K562 (cell line): ENCODE measurements around the gene IMMP2L. TPM values are rescaled to one million over a fixed set of nuclear protein-coding genes. Genes with fewer than 3 reads are reported as not detected.

ENCODE experiments used
- ATAC-seq: fragments of 200-7000 bp; cut with Tn5 transposase; 3 replicates; pipeline ENCODE4 v1.9.1; 2020; ENCODE audit warnings: moderate library complexity
- BruUV-seq: library from RNA; stranded (reverse); fragments of 400-500 nt; replicated peaks from 2 replicates; lab custom pipeline; 2021; lab: Mats Ljungman, UMichigan
- CTCF ChIA-PET: fragments of 300-600 bp; formaldehyde crosslinking; extraction: SDS; loops from one replicate; lab custom pipeline; 2021; ENCODE audit warnings: low intra/inter-chr PET ratio; lab: Yijun Ruan, JAX
- POLR2A ChIA-PET: fragments of 300-600, 350-650 bp; sonication (Branson Sonifier 250); formaldehyde crosslinking; extraction: SDS; loops from one replicate; lab custom pipeline; 2021; ENCODE audit warnings: antibody characterized with exemption, inconsistent platforms; lab: Yijun Ruan, JAX
- DNase-seq, 4 experiments: peaks; one replicate each; pipeline versions ENCODE4 v3.0.0 to v3.0.0-alpha.2; 2011 to 2018; ENCODE audit warnings: low spot score in 3 of 4, mixed read lengths in 3 of 4; ENCODE audit errors: extremely low read depth in 1 of 4
- FAIRE-seq: peaks from 2 replicates; lab custom pipeline; 2011; peaks lifted over from hg19 to GRCh38; lab: Jason Lieb, UNC
- H2AFZ ChIP-seq: 2 replicates; pipeline ENCODE4 v1.6.0; 2011; ENCODE audit warnings: low read depth, low read length, control low read depth, inconsistent platforms
- H3K27ac ChIP-seq: fragments of 200-600 bp; 3 replicates; pipeline ENCODE4 v1.8.0; 2011; ENCODE audit warnings: low read depth, mild to moderate bottlenecking, control low read depth, inconsistent platforms, low read length, moderate library complexity, mixed read lengths; ENCODE audit errors: extremely low read depth
- H3K27me3 ChIP-seq, 2 experiments: fragments of 300-600 bp in 1 of 2; 2 replicates in 1 of 2; 3 replicates in 1 of 2; pipeline versions ENCODE4 v1.6.0 to v1.8.0; 2011; ENCODE audit warnings: inconsistent platforms in 2 of 2, low read length in 2 of 2, mild to moderate bottlenecking in 1 of 2, mixed read lengths in 1 of 2, moderate library complexity in 1 of 2; ENCODE audit not compliant: control insufficient read depth in 2 of 2, insufficient read depth in 2 of 2
- H3K36me3 ChIP-seq: fragments of 300-600 bp; 3 replicates; pipeline ENCODE4 v1.8.0; 2011; ENCODE audit warnings: mild to moderate bottlenecking, low read length, inconsistent platforms; ENCODE audit not compliant: control insufficient read depth, insufficient read depth
- H3K4me1 ChIP-seq, 2 experiments: fragments of 200-600 bp in 1 of 2; replicated peaks in 1 of 2; 2 replicates in 1 of 2; 3 replicates in 1 of 2; pipeline versions ENCODE4 v1.5.1 to v1.8.0; 2011; ENCODE audit warnings: inconsistent platforms in 2 of 2, low read length in 2 of 2, mild to moderate bottlenecking in 1 of 2, mixed read lengths in 1 of 2, moderate library complexity in 1 of 2; ENCODE audit not compliant: control insufficient read depth in 2 of 2, insufficient read depth in 2 of 2
- H3K4me2 ChIP-seq: 2 replicates; pipeline ENCODE4 v1.6.1; 2011; ENCODE audit warnings: low read length, control low read depth, inconsistent platforms, mixed read lengths; ENCODE audit not compliant: insufficient read depth
- H3K4me3 ChIP-seq: fragments of 200-600 bp; sonication (generic), shearing (Covaris generic); 2 replicates; pipeline ENCODE4 v1.5.1; 2016; ENCODE audit warnings: control low read depth, inconsistent platforms
- H3K79me2 ChIP-seq: fragments of 200-600 bp; 3 replicates; pipeline ENCODE4 v1.8.0; 2011; ENCODE audit warnings: low read length, inconsistent platforms; ENCODE audit not compliant: control insufficient read depth, insufficient read depth
- H3K9ac ChIP-seq, 2 experiments: 2 replicates each; pipeline versions ENCODE4 v1.6.0 to v1.6.1; 2011; ENCODE audit warnings: low read depth in 2 of 2, low read length in 2 of 2, control low read depth in 1 of 2, inconsistent platforms in 1 of 2, mild to moderate bottlenecking in 1 of 2, mixed read lengths in 1 of 2; ENCODE audit not compliant: insufficient read depth in 1 of 2
- H3K9me1 ChIP-seq: one replicate; pipeline ENCODE4 v1.6.0; 2011; ENCODE audit warnings: inconsistent platforms, mild to moderate bottlenecking, low read length, moderate library complexity; ENCODE audit not compliant: control insufficient read depth, insufficient read depth
- H3K9me3 ChIP-seq: replicated peaks from 2 replicates; pipeline ENCODE4 v1.5.1; 2011; ENCODE audit warnings: low read depth, low read length, inconsistent platforms; ENCODE audit not compliant: control insufficient read depth, insufficient read depth
- H4K20me1 ChIP-seq: replicated peaks from 2 replicates; pipeline ENCODE4 v1.6.1; 2011; ENCODE audit warnings: low read length, inconsistent platforms, mixed read lengths; ENCODE audit not compliant: control insufficient read depth, insufficient read depth
- DDX20 ChIP-seq: fragments of 450-650 bp; IDR thresholded peaks from 2 replicates; pipeline ENCODE4 v1.6.1; 2016; ENCODE audit warnings: missing genetic modification characterization, low read depth, mild to moderate bottlenecking, missing compliant biosample characterization, moderate library complexity
- ELF1 ChIP-seq: fragments of 200-800 bp; sonication (Bioruptor generic); IDR thresholded peaks from 2 replicates; pipeline ENCODE4 v1.6.1; 2016; ENCODE audit warnings: missing genetic modification characterization, missing compliant biosample characterization
- NFYB ChIP-seq: IDR thresholded peaks from 2 replicates; pipeline ENCODE4 v1.6.1; 2011; ENCODE audit warnings: mild to moderate bottlenecking, moderate library complexity; ENCODE audit not compliant: insufficient read length; ENCODE audit errors: extremely low read depth
- OTX1 ChIP-seq: fragments of 450-650 bp; formaldehyde crosslinking; IDR thresholded peaks from 2 replicates; pipeline ENCODE4 v1.4.0; 2022; ENCODE audit warnings: mild to moderate bottlenecking
- RUNX1 ChIP-seq: sonication (generic); IDR thresholded peaks from 2 replicates; pipeline ENCODE4 v1.6.1; 2016; ENCODE audit warnings: antibody characterized with exemption, low read depth
- SREBF2 ChIP-seq: sonication (generic); formaldehyde crosslinking; IDR thresholded peaks from 2 replicates; pipeline ENCODE4 v1.4.0; 2020; ENCODE audit warnings: mild to moderate bottlenecking, missing genetic modification reagents
- TAF7 ChIP-seq: fragments of 450-650 bp; IDR thresholded peaks from 2 replicates; pipeline ENCODE4 v1.6.1; 2016; ENCODE audit warnings: missing genetic modification characterization, missing compliant biosample characterization
- ZNF184 ChIP-seq: sonication (generic); formaldehyde crosslinking; IDR thresholded peaks from 2 replicates; pipeline ENCODE4 v1.5.0; 2020; ENCODE audit warnings: missing genetic modification reagents
- ZNF217 ChIP-seq: sonication (generic); formaldehyde crosslinking; IDR thresholded peaks from 2 replicates; pipeline ENCODE4 v1.8.0; 2022; ENCODE audit warnings: mild to moderate bottlenecking, missing genetic modification reagents
- WGBS: fragments of 100-300 bp; shearing (Covaris generic); methylation state at CpG from one replicate; pipeline ENCODE4 v1.1.6; 2016; ENCODE audit warnings: low coverage, mixed read lengths; ENCODE audit not compliant: insufficient coverage; ENCODE audit errors: missing lambda C conversion rate; 5-methylcytosine and 5-hydroxymethylcytosine counted together
- in situ Hi-C: fragments of 300-500 bp; cut with MboI; formaldehyde crosslinking; loops from 4 replicates; pipeline ENCODE4 v1.15.0; 2018; ENCODE audit warnings: inconsistent platforms, mixed read lengths
- intact Hi-C: fragments of 100-400 bp; cut with micrococcal nuclease; formaldehyde crosslinking; loops from 2 replicates; pipeline ENCODE4 v1.14.2; 2022
- polyA plus RNA-seq, 8 experiments: library from polyadenylated mRNA; depleted of rRNA in 4 of 8; stranded (reverse) in 5 of 8; unstranded in 3 of 8; fragments of >200 nt; fragmentation: Nextera tagmentation in 2 of 8; fragmentation: Illumina TruSeq in 1 of 8; extraction: Ambion mirVana in 2 of 8; extraction: Trizol in 1 of 8; gene quantifications; 2 replicates each; pipeline versions ENCODE4 v1.2.1 to v1.2.3, GENCODE V29; 2011 to 2014; ENCODE audit warnings: inconsistent platforms in 1 of 8, missing spikeins in 1 of 8
- total RNA-seq, 7 experiments: library from RNA; depleted of rRNA in 6 of 7; stranded (reverse); fragments of >200 nt in 6 of 7; fragmentation: Illumina TruSeq in 2 of 7; extraction: Trizol in 2 of 7; gene quantifications; 2 replicates each; pipeline versions ENCODE4 v1.2.1 to v1.2.3, GENCODE V29; 2011 to 2021; ENCODE audit warnings: low replicate concordance in 1 of 7
- TF ChIP-seq, protein P1 (sequence below): sonication (generic); formaldehyde crosslinking; IDR thresholded peaks from 2 replicates; pipeline ENCODE4 v1.8.1; 2023; ENCODE audit warnings: mild to moderate bottlenecking, missing genetic modification reagents
- TF ChIP-seq, protein P2 (sequence below): fragments of 450-650 bp; IDR thresholded peaks from 2 replicates; pipeline ENCODE4 v1.6.1; 2018; ENCODE audit warnings: mild to moderate bottlenecking, low read depth; ENCODE audit not compliant: partially characterized antibody
- TF ChIP-seq, protein P3 (sequence below): fragments of 250-450 bp; sonication (Bioruptor Pico); IDR thresholded peaks from 2 replicates; pipeline ENCODE4 v1.4.0; 2020; ENCODE audit warnings: mild to moderate bottlenecking, moderate library complexity, borderline replicate concordance

The IMMP2L gene
- total and polyA plus RNA-seq, 9 of the 15 experiments (the other 6 are each of a cell fraction or from before 2014, with no cell fraction given): 29.7 to 116 (median 53.0) TPM

DNA sequence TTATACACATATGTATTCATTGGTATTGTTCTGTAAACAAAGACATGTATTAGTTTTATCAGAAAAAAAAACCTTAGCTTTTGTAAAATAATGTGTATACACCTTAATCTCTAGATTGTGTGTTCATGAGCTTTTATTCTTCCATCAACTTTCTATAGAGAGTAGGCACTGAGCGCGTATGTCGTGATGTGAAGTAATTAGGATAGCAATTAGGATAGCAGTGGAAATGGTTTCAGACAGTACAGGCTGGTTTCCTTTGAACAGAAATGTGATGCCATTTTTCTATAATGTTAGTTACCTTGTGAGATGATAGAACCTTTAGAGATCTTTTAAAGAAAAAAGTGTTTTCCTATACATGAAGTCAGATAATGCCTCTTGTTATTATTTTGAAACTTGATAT is 709.0 kb downstream of the IMMP2L start:
- POLR2A ChIA-PET: no interaction called here
- FAIRE-seq (no peak), DNase-seq (no peak), ATAC-seq (no peak)
- in situ Hi-C loops: no loop called here
- Histone ChIP-seq H3K4me2 (no peak overlapping the region), H3K9ac (no peak overlapping the region), H3K36me3 (no peaks in the 10 kb centered on the region), H4K20me1 (no peaks in the 10 kb centered on the region), H3K9me3 (no peaks in the 10 kb centered on the region), H3K4me1 (no peaks in the 10 kb centered on the region), H3K27me3 (no peaks in the 10 kb centered on the region), H3K9me1 (no peaks in the 10 kb centered on the region), H3K79me2 (no peaks in the 10 kb centered on the region), H3K4me3 (no peak overlapping the region), H2AFZ (no peak overlapping the region), H3K27ac (no peak overlapping the region)
- intact Hi-C loops: no loop called here
- BruUV-seq: no TSS peak
- TF ChIP-seq, protein P1, sequence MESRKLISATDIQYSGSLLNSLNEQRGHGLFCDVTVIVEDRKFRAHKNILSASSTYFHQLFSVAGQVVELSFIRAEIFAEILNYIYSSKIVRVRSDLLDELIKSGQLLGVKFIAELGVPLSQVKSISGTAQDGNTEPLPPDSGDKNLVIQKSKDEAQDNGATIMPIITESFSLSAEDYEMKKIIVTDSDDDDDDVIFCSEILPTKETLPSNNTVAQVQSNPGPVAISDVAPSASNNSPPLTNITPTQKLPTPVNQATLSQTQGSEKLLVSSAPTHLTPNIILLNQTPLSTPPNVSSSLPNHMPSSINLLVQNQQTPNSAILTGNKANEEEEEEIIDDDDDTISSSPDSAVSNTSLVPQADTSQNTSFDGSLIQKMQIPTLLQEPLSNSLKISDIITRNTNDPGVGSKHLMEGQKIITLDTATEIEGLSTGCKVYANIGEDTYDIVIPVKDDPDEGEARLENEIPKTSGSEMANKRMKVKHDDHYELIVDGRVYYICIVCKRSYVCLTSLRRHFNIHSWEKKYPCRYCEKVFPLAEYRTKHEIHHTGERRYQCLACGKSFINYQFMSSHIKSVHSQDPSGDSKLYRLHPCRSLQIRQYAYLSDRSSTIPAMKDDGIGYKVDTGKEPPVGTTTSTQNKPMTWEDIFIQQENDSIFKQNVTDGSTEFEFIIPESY (CRISPR knock-in tag): no peak
- TF ChIP-seq ELF1: no peak
- TF ChIP-seq ZNF217 (CRISPR knock-in tag): no peak
- TF ChIP-seq RUNX1: no peak
- TF ChIP-seq, protein P2, sequence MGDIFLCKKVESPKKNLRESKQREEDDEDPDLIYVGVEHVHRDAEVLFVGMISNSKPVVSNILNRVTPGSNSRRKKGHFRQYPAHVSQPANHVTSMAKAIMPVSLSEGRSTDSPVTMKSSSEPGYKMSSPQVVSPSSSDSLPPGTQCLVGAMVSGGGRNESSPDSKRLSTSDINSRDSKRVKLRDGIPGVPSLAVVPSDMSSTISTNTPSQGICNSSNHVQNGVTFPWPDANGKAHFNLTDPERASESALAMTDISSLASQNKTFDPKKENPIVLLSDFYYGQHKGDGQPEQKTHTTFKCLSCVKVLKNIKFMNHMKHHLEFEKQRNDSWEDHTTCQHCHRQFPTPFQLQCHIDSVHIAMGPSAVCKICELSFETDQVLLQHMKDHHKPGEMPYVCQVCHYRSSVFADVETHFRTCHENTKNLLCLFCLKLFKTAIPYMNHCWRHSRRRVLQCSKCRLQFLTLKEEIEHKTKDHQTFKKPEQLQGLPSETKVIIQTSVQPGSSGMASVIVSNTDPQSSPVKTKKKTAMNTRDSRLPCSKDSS: no peak
- no peak for TF ChIP-seq ZNF184
- no peak for TF ChIP-seq DDX20 (tag)
- no peak for TF ChIP-seq SREBF2
- no peak for TF ChIP-seq TAF7
- no peak for TF ChIP-seq OTX1 (CRISPR knock-in tag)
- TF ChIP-seq, protein P3, sequence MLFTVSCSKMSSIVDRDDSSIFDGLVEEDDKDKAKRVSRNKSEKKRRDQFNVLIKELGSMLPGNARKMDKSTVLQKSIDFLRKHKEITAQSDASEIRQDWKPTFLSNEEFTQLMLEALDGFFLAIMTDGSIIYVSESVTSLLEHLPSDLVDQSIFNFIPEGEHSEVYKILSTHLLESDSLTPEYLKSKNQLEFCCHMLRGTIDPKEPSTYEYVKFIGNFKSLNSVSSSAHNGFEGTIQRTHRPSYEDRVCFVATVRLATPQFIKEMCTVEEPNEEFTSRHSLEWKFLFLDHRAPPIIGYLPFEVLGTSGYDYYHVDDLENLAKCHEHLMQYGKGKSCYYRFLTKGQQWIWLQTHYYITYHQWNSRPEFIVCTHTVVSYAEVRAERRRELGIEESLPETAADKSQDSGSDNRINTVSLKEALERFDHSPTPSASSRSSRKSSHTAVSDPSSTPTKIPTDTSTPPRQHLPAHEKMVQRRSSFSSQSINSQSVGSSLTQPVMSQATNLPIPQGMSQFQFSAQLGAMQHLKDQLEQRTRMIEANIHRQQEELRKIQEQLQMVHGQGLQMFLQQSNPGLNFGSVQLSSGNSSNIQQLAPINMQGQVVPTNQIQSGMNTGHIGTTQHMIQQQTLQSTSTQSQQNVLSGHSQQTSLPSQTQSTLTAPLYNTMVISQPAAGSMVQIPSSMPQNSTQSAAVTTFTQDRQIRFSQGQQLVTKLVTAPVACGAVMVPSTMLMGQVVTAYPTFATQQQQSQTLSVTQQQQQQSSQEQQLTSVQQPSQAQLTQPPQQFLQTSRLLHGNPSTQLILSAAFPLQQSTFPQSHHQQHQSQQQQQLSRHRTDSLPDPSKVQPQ (CRISPR knock-in tag): no peak
- TF ChIP-seq NFYB: no peak
- CTCF ChIA-PET: no interaction called here
- WGBS: 73% methylated on average over 3 of the region's 3 CpGs
